NCI-H82 (cell line): ENCODE data around the gene BOD1L1.
A peak's percentile ranks its signal among the peaks of the same experiment; 100 is the strongest.
"Not testable (repeated sequence)": the region's sequence is repeated elsewhere in the genome, so short reads cannot be mapped to it uniquely, and the experiment has no call there.

Experiments
- DNase-seq: peaks from one replicate; lab custom pipeline; 2025; lab: John Stamatoyannopoulos, UW

The BOD1L1 gene

DNA sequence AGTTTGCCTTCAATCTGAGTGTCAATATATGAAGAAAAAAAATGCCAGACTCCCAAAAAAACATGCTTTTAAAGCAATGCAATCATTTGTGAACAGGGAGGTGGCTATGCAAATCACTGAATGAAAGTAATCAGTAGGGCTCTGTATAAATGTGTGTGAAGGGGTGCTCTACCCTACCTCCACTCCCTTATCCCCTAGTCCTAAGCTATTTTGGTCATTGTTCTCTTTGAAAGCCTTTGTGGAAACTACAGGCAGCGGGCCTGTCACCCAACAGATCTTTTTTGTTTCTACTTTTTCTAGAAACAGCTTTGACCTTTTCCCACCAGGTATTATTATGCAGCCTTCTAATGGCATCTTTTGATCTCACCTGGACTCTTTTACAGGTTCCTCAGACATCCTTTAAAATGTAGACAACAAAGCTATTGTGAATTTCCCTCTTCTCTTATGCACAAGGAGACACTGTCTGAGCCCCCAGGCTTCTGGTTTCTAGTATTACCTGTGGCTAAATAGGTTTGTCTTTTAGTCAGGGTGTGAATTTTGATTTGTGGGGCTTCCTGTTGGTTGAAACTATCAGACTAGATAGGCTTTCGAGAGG, 9.2 kb downstream of the BOD1L1 start:
- no peak for DNase-seq

DNA sequence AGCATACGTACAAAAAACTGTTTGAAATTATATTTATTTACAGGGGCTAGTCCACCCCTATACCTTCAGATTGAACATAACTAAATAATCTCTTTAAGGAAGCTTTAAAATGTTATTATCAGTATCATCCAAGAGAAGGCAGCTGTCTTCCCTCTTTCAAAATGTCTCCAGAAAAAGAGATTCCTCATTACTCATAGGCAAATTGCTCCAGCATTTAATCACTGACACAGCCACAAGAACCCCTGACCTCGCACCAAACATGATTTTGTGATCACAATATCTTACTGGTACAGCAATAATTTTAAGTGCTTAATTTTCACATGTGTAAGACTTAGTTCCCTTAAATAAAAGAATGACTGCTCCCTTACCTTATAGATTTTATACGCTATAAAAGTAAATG, 9.7 kb downstream of the BOD1L1 start:
- DNase-seq, result no peak

DNA sequence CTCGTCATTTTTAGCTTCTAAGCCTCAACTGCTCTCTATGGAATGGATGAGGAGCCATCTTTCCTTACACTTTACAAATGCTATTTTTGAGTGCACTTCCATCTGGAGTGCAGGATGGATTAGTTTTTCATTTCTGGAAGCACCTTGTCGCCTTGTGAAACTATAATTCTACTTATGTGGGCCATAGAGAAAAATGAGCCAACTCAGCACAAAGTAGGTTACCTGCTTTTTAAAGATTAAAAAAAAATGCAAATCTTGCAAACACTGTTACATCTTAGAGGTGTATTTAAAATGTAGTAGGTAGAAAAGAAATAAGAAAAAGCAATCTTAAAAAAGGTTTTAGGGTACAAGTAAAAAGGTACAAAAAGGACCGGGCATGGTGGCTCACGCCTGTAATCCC, 10.9 kb downstream of the BOD1L1 start:
- no peak for DNase-seq

DNA sequence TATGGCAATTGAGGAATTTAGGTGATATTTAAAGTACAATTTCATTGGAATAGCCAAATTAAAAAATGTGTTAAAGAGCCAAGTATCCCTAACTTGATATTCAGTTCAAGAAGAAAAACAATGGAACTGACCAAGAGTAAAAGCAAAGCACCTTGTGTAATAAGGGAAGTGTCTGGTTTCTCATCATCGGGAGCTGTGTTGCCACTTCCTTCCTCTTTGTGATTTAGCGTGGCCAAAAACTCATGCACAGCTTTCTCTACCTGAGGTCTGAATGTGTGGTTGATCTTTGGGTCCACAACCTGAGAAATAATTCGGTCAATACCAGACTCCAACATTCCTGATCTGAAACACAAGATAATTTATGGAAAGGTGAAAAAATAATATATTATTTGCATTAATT, 12.4 kb downstream of the BOD1L1 start:
- no peak for DNase-seq

DNA sequence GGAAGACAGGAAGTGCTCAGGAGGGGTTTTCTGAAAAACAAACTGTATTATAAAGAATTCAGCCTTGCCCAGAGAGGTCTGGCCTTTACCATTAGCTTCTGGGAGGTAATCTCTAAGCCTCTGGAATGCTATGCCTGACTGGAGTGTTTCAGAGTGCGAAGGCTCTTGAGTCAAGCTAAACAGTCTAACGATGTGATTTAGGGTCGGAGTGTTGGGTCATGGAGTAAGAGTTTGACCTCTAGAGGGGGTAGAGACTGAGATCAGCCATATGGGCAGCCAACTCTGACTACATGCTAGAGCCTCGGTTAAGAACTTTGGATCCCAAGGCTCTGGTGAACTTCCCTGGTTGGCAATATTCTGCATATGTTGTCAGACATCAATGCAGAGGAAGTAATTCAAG, 15.0 kb downstream of the BOD1L1 start:
- no peak for DNase-seq

DNA sequence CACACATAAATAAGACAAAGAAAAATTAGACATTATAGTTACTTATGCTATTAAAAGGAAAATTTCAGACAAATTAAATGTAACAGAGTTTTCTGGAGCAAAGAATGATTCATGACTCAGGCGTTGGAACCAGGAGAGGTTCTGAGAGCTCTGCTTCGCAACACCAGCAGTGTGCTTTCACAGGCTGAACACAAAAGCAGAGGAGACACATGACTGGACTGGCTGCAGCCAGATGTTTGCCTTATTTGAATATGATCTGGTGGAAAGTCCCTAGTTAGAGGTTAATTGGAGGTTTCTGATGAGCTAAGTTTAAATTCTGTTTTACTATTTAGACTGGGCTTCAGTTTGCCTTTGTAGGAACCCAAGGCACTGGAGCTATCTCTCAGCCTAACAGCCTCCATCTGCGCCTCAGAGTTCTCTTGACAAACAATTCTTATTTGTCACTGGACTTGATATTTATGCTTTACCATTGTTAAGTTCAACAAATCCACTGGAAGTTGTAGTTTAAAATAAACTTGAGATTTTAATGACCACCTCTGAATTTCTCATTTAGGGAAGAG, 16.2 kb downstream of the BOD1L1 start:
- no peak for DNase-seq

DNA sequence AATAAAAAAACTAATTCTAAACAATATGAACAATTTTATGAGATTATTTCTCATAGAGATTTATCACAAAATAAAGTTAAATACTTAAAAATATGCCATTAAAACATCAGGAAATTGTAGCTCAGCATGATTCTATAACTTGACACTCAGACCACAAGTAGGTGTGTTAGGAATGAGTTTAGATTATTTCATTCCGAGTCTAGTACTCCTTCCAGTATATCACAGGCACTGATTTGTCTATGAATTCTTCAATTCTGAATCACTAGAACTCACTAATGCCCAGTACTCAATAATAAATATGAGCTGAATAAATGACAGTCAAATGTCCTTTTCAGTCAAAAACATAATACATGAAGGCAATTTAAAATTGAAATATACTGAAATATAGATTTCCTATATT, 22.2 kb downstream of the BOD1L1 start:
- no peak for DNase-seq

DNA sequence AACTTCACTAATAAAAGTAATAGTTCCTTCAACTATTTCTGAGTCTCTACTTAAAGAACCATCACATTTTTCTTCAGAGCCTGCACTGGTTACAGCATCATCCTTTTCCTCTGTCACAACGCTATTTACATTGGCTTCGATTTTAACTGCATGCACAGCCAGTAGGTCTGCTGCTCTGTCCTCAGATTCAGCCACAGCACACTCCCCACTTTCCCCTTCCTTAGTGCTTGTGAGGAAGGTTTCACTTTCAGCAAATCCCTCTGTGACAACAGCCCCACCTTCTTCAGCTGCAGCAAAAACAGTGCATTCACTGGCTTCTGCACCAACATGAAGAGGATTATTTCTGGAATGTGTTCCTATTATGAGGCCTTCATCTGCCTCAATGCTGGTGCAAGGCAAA, 25.7 kb downstream of the BOD1L1 start:
- no peak for DNase-seq

DNA sequence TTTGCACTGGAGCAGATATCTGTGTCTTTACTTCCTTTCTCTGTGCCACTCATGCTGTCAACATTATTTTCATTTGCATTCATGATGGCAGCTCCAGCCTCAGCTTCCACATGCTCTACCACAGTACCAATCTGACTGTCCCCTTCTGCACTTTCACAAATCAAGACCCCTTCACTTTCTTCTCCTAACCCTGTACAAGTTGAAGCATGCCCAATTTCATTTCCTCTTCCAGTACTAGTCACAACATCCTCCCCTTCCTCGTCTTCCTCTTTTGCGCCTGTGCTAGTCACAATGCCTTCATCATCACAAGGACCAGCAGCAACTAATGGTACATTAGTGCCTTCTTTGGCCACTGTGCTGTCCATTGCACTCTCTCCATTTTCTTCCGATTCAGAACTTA, 26.5 kb downstream of the BOD1L1 start:
- DNase-seq, result no peak

DNA sequence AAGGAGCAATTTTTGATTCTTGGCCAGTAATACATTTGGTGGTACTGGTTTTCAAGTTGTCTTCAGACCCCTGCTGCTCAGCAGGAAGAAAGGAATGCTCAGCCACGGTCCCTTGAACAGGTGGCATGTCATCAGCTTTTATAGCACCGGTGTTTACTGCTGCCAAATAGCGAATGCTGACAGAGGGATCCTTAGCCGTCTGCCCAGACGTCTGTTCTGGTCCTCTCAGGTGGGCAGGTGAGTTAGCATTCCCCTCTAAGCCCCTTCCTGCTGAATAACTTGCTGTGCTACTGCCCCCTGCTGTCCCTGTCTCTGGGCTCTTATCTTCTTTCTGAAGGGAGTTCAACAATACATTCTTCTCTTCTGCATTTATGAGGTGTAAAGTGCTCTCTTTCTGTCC, 28.4 kb downstream of the BOD1L1 start:
- DNase-seq, result peak; percentile 12

DNA sequence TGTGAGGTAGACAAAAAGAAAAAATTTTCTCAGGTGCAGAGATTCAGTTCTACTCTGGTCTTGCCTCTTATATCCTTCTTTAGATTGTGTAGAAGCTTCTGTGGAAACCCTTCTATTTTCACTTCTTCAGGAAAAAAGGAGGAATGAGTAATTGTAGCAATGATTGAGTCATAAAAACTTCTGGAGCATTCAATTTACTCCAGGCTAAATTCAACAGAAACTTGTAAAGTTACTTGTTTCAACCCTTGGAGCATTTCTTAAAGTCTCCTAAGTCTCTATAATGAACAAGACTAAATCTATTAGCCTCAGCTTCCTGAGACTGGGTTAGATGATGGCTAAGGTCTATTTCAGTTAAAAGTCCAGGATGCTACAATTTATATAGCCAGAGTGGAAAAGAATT, 29.9 kb downstream of the BOD1L1 start:
- DNase-seq, result no peak

DNA sequence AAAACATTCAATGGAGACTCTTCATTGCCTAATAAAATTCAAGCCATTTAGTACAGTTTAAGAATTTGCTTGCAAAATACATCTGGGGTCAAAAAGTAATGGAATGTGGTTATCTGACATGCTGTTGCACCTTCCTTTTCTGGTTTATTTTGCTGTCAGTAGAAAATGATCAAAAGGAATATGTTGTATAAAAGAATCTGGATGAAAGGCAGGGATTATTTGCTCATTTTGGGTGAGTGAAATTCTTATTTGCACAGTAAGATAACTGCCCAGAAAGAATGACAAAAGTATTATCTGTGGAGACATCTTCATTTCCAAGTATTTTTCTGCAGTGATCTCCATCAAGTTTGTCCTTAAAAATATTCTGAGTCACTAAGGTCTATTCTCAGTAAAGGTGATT, 30.4 kb downstream of the BOD1L1 start:
- DNase-seq, result no peak

DNA sequence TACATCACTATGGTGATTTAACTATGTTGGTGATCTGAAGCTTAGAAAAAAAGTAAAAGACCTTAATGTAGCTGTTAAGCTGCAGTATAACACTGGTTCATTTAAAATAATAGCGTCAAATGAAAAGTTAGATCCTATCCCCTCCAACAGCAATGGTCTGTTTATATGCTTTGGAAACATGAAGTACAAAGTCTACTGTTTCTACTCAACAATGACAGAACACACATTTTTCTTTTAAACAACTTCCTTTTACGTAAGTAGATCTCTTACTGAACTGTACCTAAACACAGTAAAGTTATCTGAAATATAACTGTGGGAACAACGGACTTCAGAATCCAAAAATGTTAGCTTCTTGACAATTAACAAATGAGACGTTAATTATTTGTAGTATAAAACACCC, 35.3 kb downstream of the BOD1L1 start:
- DNase-seq, result no peak

DNA sequence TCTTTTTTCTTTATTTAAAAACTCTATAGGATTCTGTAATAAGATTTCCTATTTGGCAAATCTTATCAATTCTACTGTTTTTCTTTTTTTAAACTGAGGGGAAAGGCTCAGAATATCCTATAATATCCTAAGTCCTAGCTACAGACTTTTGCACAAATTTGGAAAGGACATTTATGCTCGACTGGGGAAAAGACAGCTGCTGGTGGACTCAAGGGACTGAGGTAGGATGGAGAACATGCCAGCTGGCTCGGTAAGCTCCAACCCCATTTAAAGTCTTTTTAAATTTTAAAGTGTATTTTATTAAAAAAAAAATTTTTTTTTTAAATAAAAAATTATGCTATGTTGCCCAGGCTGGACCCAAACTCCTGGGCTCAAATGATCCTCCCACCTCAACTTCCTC, 36.8 kb downstream of the BOD1L1 start:
- DNase-seq, result no peak

DNA sequence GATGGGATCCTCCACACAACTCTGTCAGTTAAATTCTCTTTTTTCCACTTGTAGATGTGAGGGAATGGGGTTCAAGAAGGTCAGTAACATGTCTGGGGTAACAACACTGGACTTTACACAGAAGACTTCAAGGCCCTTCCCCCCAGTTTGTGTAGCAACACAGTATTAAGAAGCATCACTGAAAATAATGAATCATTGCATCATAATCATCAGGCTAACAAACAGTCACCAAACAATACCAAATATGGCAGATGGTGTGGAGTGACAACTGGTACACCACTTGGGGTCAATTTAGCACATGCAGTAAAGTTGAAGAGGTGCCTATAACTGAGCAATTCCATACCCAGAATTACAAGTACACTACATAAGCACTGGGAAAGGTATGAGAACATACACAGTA, 38.6 kb downstream of the BOD1L1 start:
- no peak for DNase-seq

DNA sequence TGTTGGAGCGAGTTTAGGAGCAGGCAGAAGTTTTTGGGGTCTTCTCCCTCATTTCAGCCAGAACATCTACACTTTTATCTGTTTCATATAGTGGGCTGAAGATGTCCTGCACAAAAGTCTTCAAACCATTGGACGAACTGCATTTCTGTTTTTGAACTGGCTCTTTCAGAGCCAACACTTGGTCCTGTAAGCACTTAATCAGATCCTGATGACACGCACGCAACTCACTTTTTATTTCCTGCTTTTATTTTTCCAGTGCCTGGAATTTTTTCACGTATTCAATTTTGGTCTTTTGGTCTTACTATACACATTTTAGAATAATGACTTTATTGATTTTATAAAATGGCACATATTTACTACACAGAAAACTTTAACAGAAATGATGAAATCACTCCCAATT, 43.0 kb downstream of the BOD1L1 start:
- no peak for DNase-seq

DNA sequence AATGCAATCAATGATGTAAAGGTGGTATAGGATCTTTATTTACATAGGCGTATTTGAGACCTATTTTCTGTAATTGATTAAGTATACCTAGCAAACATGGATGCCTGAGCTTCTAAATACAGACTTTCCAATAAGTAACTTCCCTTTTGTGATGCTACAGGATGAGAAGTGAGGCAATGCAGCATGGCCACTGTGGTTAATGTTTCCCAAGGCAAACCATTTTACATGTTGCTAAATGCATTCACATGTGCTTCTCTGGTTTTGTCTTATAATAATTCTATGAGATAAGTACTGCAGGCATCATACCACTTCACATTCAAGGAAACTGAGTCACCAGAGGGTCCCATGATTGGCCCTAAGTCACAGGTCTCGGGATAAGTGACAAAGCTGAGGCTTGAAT, 47.5 kb downstream of the BOD1L1 start:
- DNase-seq, result no peak

DNA sequence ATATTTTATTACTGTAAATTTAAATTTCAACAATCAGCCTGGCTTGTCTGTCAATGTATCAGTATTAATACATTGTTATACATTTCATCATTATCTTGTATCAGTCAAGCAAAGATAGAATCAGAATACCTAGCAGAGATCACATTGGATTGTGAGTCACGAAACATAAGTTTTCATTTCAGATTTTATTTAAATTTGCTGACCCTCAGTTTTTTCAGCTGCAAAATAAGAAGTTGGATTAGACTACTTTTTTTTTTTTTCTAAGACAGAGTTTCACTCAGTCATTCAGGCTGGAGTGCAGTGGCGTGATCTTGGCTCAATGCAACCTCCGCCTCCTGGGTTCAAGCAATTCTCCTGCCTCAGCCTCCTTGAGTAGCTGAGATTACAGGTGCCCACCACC, 49.9 kb downstream of the BOD1L1 start:
- DNase-seq, result no peak

DNA sequence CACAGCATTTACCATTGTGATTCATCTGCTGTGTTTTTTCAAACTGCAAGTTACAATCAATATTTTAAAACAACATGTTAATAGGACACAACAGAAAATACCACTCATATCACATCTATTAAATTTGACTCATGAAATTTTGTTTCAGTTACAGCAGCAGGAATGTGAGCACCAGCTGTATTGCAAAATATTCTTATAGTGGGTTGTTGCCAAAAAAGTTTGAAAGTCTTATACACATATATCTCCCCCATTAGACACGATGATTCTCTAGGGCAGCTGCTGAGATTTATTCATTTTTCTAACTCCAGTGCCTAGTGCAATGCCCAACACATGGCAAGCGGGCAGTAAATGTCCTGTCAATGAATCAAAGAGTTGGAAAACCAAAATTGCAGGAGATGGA, 56.6 kb downstream of the BOD1L1 start:
- no peak for DNase-seq

DNA sequence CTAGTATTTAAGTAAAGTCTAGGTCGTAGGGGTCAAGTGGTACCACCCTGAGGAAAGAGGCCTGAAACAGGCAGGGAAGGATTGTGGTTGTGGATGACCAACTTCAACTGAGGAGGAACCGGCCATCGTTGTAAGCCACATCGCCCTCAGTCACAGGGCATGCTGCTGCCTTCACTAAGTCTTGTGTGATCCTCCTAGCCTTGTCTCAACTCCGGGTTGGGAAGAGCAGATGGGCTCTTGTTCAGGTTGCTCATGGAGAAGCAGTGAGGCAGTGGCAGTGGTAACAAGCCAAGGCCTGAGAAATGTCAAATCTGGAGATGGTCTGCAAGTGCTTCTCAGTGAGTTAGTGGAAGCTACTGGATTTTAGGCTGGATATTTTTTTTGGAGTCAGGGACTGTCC, 60.4 kb downstream of the BOD1L1 start:
- DNase-seq, result no peak

DNA sequence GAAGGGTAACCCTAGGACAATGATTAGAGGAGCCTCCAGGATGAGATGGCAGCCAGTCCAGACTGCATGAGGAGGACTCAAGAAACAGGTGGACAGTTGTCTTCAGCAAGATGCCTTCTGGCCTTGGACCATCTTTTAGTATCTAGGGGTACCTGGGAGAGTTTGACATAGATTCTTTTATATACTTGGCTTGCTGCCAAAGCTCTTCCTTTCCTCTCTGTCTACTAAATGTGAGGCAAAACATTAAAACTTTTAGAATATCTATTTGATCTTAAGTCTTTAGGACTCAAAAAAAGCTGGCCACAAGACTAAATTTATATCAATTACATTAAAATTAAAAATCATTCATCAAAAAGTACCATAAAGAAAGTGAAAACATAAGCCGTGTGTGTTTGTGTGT, 64.6 kb downstream of the BOD1L1 start:
- no peak for DNase-seq

DNA sequence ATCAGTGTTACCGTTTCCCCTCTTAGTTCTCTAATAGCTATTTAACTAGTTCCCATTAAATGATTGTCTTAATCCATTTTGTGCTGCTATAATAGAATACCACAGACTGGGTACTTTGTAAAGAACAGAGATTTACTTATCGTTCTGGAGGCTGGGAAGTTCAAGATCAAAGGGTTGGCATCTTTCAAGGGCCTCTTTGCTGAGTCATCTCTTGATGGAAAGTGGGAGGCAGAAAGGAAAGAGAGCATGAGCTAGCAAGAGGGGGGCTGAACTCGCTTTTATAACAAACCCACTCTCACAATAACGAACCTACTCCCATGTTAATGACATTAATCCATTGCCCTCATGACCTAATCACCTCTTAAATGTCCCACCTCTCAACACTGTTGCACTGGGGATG, 65.9 kb downstream of the BOD1L1 start:
- no peak for DNase-seq

DNA sequence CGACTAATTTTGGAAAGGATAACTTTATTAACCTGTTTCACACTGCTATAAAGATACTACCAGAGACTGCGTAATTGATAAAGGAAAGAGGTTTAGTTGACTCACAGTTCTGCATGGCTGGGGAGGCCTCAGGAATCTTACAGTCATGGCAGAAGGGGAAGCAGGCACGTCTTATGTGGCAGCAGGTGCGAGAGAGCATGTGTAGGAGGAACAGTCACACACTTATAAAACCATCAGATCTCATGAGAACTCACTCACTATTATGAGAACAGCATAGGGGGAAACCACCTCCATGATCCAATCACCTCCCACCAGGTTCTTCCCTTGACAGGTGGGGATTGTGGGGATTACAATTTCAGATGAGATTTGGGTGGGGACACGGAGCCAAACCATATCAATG, 67.4 kb downstream of the BOD1L1 start:
- DNase-seq, result not testable (repeated sequence)

DNA sequence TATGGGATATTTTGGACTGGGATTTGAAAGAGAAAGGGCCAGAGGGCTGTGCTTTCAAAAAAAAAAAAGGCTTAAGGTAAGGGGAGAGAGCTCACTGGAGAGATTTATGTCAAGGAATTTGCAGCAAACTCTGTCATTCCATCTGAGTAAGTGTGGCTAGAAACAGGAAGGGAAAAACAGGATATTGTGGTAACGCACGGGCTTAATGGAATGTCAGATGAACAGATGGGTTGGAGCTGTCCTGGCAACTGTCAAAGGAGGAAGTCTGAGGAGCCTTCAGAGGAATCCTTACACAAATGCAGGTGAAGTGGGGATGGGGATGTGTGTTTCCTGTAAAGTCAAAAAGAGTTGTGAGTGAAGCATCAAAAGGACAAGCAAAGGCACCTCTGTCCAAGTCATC, 68.1 kb downstream of the BOD1L1 start:
- no peak for DNase-seq

DNA sequence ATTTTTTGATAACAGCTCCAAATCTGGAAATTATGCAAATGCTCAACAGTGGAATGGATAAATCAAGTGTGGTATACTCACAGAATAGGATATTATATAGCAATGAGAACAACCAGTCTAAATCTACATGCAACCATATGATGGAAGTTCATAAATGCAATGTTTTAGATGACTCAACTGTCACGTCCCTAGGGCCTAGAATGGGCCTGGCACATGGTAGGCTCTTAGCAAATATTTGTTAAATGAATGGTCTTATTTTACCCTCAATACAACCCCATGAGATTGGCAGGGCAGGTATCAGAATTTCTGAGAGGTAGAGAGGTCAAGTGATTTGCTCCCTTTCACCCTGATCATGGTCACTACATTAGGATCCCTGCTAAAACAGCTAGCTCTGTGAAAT, 68.6 kb downstream of the BOD1L1 start:
- DNase-seq, result no peak
